Left renal cortex interstitium (tissue), 4 donors: ENCODE measurements around the gene ATP7A. TPM values are rescaled to one million over a fixed set of nuclear protein-coding genes. Genes with fewer than 3 reads are reported as not detected.
"Not testable (repeated sequence)": the region's sequence is repeated elsewhere in the genome, so short reads cannot be mapped to it uniquely, and the experiment has no call there.

Source experiments
- DNase-seq, 4 donors: peaks; one replicate each; pipeline ENCODE4 v3.0.0-alpha.2; 2013; ENCODE audit warnings: low read depth in 4 of 4, low spot score in 2 of 4, missing footprints in 1 of 4
- polyA plus RNA-seq, 4 donors: library from polyadenylated mRNA; unstranded; fragments of 120-200 nt; gene quantifications; one replicate each; pipeline ENCODE4 v1.2.1, GENCODE V29; 2013; ENCODE audit not compliant: insufficient read length in 4 of 4

ATP7A gene
- polyA plus RNA-seq, 4 donors, result 14.3 to 18.5 (median 15.0) TPM

- DNase-seq, result no peak
Measured at GRCh38 chrX:78024349-78025059, 114.0 kb downstream of the ATP7A start.

DNA sequence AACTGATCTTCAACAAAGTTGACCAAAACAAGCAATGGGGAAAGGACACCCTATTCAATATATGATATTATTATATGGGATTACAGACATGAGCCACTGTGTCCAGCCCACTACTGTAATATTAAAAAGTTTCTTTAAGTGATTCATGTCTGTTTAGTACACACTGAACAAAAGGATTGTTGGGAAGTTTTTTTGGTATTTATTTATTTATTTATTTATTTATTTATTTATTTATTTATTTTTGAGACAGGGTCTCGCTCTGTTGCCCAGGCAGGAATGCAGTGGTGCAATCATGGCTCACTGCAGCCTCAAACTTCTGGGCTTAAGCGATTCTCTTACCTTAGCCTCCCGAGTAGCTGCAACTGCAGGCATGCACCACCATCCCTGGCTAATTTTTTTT lies 117.3 kb downstream of the ATP7A start:
- no peak for DNase-seq

GRCh38 chrX:78029663-78030062 lies 119.2 kb downstream of the ATP7A start:
- DNase-seq, result no peak

DNA sequence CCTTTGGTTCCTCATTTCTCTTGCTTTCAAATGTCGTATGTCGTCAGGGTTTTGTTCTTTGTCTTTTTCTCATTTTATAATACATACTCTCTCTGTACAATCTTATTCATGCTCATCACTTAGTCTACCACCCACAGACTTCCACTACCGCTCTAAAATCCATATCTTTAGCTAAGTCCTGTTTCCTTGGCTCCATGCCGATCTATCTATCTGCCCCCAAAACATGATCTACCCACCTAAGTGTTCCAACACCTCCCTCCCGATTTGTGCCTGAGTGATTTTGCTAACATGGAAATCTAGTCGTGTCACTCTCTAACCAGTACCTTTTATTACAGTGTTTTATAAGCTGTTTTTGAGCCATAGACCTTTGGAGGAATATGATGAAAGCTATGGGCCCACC lies 124.6 kb downstream of the ATP7A start:
- no peak for DNase-seq

GRCh38 chrX:78037881-78038280 lies 127.4 kb downstream of the ATP7A start:
- no peak for DNase-seq

DNA sequence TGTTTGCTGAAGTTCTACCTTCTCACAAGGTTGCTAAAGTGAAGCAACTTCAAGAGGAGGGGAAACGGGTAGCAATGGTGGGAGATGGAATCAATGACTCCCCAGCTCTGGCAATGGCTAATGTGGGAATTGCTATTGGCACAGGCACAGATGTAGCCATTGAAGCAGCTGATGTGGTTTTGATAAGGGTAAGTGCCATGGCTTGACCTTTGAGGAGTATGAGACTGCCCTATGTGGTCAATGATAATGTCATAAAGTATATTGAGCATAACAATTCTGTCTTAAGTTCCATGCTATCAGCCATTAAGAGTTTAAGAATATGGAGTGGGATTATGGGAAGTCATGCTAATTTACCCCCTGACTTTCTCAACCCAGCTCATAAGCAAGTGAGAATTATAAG lies 132.1 kb downstream of the ATP7A start:
- DNase-seq, result no peak

- no peak for DNase-seq
Measured at GRCh38 chrX:78046362-78046761, 135.9 kb downstream of the ATP7A start.

- no peak for DNase-seq
Measured at GRCh38 chrX:78048052-78048451, 137.6 kb downstream of the ATP7A start.

DNA sequence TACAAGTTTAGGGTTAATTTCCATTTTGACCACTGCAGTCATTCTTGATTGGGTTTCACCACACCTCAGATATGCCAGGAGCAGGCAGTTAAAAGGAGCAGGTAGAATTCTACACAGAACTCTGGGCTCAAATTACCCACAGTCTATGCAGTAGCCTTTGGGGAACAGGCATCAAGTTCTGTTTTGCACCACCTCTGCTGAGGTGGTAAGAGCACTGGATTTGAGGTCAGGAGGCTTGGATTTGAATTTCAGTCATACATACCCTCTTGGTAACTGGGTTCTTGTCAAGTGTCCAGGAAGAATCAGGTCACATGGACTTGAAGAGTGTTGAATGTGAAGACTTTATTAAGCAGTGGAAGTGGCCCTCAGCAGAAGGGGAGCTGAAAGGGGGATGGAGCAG lies 153.2 kb downstream of the ATP7A start:
- DNase-seq, result no peak

DNA sequence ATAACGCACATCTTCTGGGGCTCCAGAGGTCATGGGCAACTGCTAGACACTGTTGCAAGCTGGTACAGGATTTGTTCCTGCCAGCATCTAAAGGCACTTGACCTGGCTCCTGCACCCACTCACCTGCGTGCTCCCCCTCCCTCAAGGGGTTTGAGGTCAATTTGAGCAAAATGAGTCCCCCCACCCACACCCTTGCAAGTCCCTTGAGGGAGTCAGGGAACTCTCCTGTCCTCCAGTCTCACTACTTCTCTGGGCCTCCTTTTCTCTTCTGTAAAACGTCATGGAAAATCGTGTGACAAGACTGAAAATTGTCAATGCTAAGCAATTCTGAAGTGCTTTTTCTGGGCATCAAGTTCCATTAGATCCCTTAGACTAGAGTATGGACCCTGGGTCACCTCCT lies 153.7 kb downstream of the ATP7A start:
- no peak for DNase-seq

DNA sequence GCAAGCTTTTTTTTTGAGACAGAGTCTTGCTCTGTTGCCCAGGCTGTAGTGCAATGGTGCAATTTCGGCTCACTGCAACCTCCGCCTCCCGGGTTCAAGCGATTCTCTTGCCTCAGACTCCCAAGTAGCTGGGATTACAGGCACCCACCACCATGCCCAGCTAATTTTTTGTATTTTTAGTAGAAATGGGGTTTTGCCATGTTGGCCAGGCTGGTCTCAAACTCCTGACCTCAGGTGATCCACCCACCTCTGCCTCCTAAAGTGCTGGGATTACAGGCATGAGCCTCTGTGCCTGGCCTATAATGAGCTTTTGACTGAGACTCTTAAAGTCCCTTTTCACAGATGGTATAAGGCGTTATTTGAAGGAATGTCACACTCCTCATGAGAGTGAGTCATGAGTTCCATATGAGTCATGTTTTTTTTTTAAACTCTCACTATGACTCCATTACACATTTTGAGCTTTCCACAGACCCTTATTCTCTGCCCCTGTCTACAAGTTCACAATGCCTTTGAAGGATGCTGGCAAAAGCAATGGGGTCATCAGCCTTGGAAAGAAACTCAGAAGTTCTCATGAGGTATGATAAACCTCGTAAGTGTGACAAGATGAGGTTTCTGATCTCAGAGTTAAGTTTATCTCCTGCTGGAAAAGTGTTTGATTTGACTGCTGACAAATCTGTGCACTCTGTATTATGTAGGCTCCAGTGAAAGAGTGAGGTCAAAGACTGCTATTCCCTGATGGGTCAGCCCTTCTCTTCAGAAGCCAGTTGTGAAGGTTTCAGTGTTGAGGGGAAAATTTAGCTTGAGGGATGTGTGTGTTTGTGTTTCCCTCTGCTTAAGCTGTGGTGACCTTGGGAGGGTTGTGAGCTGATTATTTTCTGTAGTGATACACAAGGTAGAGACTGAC lies 154.5 kb downstream of the ATP7A start:
- DNase-seq, result not testable (repeated sequence)

DNA sequence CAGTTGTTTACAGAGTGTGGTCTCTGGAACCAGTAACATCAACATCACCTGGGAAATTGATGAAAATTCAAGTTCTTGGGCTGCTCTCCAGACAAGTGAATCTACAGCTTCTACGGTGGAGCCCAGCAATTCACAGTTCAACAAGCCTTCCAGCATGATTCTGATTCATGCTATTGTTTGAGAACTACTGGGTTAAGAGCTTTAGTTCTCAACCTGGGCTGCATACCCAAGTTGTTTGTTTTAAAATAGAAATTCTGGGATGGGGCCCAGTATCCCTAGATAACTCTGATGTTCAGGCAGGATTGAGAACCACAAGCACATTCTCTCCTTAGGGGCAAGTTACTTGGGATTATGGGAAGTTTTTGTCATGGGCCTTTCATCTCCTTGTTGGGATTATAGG lies 155.6 kb downstream of the ATP7A start:
- no peak for DNase-seq

DNA sequence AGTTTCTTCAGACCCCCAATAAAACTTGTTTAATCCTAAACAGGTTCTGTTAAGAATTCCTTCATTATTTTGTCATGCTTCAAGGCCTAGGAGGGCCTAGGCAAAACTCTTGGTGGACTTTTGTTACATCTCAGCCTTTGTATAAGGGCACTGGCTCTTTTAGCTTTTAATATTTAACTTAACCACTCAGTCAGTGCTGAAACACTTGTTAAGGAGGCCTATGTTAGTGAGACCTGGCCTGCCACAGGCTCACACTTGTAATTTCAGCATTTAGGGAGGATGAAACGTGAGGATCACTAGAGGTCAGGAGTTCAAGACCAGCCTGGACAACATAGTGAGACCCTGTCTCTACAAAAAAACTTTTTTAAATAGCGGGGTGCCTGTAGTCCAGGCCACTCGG lies 160.8 kb downstream of the ATP7A start:
- no peak for DNase-seq

DNA sequence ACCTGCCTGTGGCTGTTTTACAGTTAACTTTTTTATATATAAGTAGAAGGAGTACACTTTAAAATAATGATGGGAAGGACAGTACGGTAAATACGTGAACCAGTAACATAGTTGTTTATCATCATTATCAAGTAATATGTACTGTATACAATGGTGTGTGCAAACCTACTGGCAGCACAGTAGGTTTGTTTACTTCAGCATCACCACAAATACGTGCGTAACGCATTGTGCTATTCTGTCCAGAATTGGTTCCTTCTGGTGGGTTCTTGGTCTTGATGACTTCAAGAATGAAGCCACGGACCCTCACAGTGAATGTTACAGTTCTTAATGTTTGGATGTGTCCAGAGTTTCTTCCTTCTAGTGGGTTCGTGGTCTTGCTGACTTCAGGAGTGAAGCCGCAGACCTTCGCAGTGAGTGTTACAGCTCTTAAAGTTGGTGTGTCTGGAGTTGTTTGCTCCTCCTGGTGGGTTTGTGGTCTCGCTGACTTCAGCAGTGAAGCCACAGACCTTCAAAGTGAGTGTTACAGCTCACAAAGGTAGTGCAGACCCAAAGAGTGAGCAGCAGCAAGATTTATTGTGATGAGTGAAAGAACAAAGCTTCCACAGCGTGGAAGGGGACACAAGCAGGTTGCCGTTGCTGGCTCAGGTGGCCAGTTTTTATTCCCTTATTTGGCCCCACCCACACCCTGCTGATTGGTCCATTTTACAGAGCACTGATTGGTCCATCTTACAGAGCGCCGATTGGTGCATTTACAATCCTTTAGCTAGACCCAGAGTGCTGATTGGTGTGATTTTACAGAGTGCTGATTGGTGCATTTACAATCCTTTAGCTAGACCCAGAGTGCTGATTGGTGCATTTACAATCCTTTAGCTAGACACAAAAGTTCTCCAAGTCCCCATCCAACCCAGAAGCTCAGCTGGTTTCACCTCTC lies 162.9 kb downstream of the ATP7A start:
- DNase-seq, result not testable (repeated sequence)

DNA sequence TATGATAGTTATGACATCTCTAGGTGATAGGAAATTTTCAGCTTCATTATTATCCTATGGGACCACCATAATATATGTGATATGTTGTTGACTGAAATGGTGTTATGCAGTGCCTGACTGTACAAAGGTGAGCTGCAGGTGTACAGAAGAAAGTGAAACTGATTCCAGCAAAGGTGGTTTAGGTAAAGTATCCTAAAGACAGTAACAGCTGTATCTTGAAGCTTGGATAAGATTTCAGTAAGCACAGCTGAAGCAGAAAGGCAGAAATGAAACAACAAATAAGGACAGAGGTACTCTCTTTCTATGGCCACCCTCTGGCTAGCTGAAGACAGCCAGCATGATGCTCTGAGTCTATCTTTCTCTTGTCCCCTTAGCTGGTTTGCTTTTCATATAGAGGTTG lies 163.6 kb downstream of the ATP7A start:
- DNase-seq, result no peak

- DNase-seq, result no peak
Measured at GRCh38 chrX:78075787-78076389, 165.4 kb downstream of the ATP7A start.

- DNase-seq, result not testable (repeated sequence)
Measured at GRCh38 chrX:78081413-78081812, 170.9 kb downstream of the ATP7A start.

DNA sequence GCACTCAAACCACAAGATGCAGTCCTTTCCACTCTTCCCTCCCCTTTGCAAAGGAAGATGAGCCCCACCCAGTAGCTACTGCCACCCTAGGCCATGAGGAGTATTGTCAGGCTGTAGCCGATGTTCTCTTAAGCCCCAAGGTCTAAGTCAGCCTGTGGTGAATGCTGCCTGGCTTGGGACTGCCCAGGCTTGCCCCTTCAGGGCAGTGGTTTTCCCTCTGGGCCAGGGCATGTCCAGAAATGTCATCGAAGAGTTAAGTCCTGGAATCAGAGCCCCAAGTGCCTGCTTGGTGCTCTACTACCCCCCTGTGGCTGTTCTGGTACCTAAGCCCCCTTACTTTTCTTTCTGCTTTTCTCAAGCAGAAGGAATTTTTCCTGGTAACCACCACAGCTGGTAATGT lies 181.8 kb downstream of the ATP7A start:
- no peak for DNase-seq

DNA sequence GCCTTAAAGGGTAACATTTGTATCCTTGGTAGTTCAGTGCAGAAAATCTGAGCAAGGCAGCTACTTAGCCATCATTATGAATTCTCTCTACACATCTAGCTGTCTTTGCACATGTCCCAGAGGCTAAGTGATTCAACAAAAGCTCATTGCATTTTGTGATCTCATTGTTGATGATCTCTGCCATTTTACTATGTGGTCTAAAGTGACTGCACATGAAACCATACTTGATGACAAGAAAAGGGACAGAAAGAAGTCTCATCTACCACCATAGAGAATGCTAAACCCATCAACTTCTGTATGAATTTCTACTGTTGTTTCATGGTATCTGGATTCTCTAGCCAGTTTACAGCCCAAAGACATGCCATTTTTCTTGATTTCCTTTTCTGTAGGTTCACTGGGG lies 187.6 kb downstream of the ATP7A start:
- no peak for DNase-seq
